ENCODE measurements around the gene LDHD. TPM values are rescaled to one million over a fixed set of nuclear protein-coding genes. Genes with fewer than 3 reads are reported as not detected.

The LDHD gene
- total and polyA plus RNA-seq, 9 of the 15 experiments (the other 6 are each of a cell fraction or from before 2014, with no cell fraction given) = 0.19 to 0.86 (median 0.54) TPM; not detected in 3

DNA sequence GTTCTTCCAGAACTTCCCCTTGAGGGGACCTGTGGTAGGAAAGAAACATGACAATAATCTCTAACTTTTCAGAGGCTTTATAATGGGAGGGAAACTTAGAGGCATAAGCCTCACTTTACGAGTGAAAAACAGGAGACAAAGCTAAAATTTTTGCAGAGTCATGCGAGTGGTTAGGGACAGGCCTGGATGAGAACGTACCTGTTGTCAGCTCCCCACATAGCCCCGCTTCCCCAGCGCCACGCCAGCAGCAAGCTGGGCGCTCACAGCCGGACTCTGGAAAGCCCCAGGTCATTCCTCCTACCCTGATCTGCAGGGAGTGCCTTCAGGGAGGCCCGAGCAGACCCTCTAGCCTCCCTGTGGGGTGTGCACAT, 53.6 kb downstream of the LDHD start:
- WGBS (ENCODE audit: insufficient coverage, low coverage, missing lambda C conversion rate) = 15% methylated on average over 8 of the region's 9 CpGs
- FAIRE-seq (no peak), DNase-seq (ENCODE audit: extremely low read depth in 1 of 4, low spot score in 3 of 4) (peak in 1 of 4 experiments; percentile 59), ATAC-seq (peak; percentile 7)
- BruUV-seq (replicated peaks) = no TSS peak
- H3K27ac ChIP-seq (ENCODE audit: extremely low read depth, low read depth, low read length) = peak overlapping the region; percentile 84
- in situ Hi-C loops (cut with MboI) (no loop called here), intact Hi-C loops (cut with micrococcal nuclease) (loop anchor here (1.0 kb wide), 1 partner anchor 20 kb away; no protein-coding TSS in a partner anchor)
- no peaks in the 10 kb centered on the region for H3K9me3 ChIP-seq (replicated peaks; ENCODE audit: control insufficient read depth, insufficient read depth, low read depth, low read length)
- ChIA-PET CTCF (ENCODE audit: low intra/inter-chr PET ratio) (no interaction called here), POLR2A (interaction anchor here (0.5 to 5.1 kb wide), 9 partner anchors 10 to 397 kb away, joined by 3 to 25 read pairs (median 3); no protein-coding TSS in a partner anchor)
- H3K27me3 ChIP-seq (ENCODE audit: control insufficient read depth in 2 of 2, insufficient read depth in 2 of 2, low read length in 2 of 2) = no peaks in the 10 kb centered on the region
- H3K4me2 ChIP-seq (ENCODE audit: insufficient read depth, low read length) = peak overlapping the region; percentile 68
- peaks cover 37 to 80% of the 10 kb centered on the region in 2 experiments for H3K4me1 ChIP-seq (replicated peaks in 1 of 2; ENCODE audit: control insufficient read depth in 2 of 2, insufficient read depth in 2 of 2, low read length in 2 of 2)
- H3K36me3 ChIP-seq (ENCODE audit: control insufficient read depth, insufficient read depth, low read length) = no peaks in the 10 kb centered on the region
- H3K9me1 ChIP-seq (ENCODE audit: control insufficient read depth, insufficient read depth, low read length) = no peaks in the 10 kb centered on the region
- no peak overlapping the region for H3K4me3 ChIP-seq
- H4K20me1 ChIP-seq (replicated peaks; ENCODE audit: control insufficient read depth, insufficient read depth, low read length) = no peaks in the 10 kb centered on the region
- H3K9ac ChIP-seq (ENCODE audit: insufficient read depth in 1 of 2, low read depth in 2 of 2, low read length in 2 of 2) = peak overlapping the region; percentile 65 to 88
- peaks cover 98% of the 10 kb centered on the region for H3K79me2 ChIP-seq (ENCODE audit: control insufficient read depth, insufficient read depth, low read length)
- peak overlapping the region; percentile 79 for H2AFZ ChIP-seq (ENCODE audit: low read depth, low read length)
- TF ChIP-seq NFRKB (IDR thresholded peaks at IDR 0.05; ENCODE audit: low read depth) (no peak), CTBP1 (IDR thresholded peaks at IDR 0.05; ENCODE audit: borderline replicate concordance) (no peak), XRCC3 (IDR thresholded peaks at IDR 0.05) (no peak), MTA2 (IDR thresholded peaks at IDR 0.05; ENCODE audit: low read depth) (no peak), E2F3 (CRISPR knock-in tag; IDR thresholded peaks at IDR 0.05) (no peak), GABPA (tag; conservative IDR thresholded peaks at IDR 0.05; ENCODE audit: low read depth) (no peak), PTBP1 (IDR thresholded peaks at IDR 0.05; ENCODE audit: low read depth, low read length) (no peak), HMG20B (CRISPR knock-in tag; IDR thresholded peaks at IDR 0.05) (no peak), C11orf30 (IDR thresholded peaks at IDR 0.05; ENCODE audit: low read depth) (peak; percentile 79), U2AF2 (optimal IDR thresholded peaks at IDR 0.05; ENCODE audit: low read depth, low read length) (no peak), ZNF444 (CRISPR knock-in tag; IDR thresholded peaks at IDR 0.05) (no peak), ZNF589 (CRISPR knock-in tag; IDR thresholded peaks at IDR 0.05; ENCODE audit: low read depth) (no peak), HDAC1 (IDR thresholded peaks at IDR 0.05) (no peak)
- TF ChIP-seq, protein P1, sequence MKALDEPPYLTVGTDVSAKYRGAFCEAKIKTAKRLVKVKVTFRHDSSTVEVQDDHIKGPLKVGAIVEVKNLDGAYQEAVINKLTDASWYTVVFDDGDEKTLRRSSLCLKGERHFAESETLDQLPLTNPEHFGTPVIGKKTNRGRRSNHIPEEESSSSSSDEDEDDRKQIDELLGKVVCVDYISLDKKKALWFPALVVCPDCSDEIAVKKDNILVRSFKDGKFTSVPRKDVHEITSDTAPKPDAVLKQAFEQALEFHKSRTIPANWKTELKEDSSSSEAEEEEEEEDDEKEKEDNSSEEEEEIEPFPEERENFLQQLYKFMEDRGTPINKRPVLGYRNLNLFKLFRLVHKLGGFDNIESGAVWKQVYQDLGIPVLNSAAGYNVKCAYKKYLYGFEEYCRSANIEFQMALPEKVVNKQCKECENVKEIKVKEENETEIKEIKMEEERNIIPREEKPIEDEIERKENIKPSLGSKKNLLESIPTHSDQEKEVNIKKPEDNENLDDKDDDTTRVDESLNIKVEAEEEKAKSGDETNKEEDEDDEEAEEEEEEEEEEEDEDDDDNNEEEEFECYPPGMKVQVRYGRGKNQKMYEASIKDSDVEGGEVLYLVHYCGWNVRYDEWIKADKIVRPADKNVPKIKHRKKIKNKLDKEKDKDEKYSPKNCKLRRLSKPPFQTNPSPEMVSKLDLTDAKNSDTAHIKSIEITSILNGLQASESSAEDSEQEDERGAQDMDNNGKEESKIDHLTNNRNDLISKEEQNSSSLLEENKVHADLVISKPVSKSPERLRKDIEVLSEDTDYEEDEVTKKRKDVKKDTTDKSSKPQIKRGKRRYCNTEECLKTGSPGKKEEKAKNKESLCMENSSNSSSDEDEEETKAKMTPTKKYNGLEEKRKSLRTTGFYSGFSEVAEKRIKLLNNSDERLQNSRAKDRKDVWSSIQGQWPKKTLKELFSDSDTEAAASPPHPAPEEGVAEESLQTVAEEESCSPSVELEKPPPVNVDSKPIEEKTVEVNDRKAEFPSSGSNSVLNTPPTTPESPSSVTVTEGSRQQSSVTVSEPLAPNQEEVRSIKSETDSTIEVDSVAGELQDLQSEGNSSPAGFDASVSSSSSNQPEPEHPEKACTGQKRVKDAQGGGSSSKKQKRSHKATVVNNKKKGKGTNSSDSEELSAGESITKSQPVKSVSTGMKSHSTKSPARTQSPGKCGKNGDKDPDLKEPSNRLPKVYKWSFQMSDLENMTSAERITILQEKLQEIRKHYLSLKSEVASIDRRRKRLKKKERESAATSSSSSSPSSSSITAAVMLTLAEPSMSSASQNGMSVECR (CRISPR knock-in tag; IDR thresholded peaks at IDR 0.05) = no peak
- TF ChIP-seq, protein P2, sequence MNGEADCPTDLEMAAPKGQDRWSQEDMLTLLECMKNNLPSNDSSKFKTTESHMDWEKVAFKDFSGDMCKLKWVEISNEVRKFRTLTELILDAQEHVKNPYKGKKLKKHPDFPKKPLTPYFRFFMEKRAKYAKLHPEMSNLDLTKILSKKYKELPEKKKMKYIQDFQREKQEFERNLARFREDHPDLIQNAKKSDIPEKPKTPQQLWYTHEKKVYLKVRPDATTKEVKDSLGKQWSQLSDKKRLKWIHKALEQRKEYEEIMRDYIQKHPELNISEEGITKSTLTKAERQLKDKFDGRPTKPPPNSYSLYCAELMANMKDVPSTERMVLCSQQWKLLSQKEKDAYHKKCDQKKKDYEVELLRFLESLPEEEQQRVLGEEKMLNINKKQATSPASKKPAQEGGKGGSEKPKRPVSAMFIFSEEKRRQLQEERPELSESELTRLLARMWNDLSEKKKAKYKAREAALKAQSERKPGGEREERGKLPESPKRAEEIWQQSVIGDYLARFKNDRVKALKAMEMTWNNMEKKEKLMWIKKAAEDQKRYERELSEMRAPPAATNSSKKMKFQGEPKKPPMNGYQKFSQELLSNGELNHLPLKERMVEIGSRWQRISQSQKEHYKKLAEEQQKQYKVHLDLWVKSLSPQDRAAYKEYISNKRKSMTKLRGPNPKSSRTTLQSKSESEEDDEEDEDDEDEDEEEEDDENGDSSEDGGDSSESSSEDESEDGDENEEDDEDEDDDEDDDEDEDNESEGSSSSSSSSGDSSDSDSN (IDR thresholded peaks at IDR 0.05; ENCODE audit: borderline replicate concordance in 1 of 2, low read depth in 2 of 2, low read length in 2 of 2) = 0 out of 4 replicates have a peak, but pooled peaks of 1 of the 2 experiments have one; percentile 18
- TF ChIP-seq, protein P3, sequence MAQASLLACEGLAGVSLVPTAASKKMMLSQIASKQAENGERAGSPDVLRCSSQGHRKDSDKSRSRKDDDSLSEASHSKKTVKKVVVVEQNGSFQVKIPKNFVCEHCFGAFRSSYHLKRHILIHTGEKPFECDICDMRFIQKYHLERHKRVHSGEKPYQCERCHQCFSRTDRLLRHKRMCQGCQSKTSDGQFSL (CRISPR knock-in tag; IDR thresholded peaks at IDR 0.05) = no peak
- TF ChIP-seq, protein P3 (tag; IDR thresholded peaks at IDR 0.05) = 0 out of 4 replicates have a peak, but pooled peaks of 1 of the 2 experiments have one; percentile 3
